ENCODE data around the gene ZRANB1. TPM values are rescaled to one million over a fixed set of nuclear protein-coding genes. Genes with fewer than 3 reads are reported as not detected.

ZRANB1 gene
- total RNA-seq, result 10 to 100 TPM; 15.3 to 15.5 TPM
- polyA plus RNA-seq (ENCODE audit: insufficient read length in 6 of 6), result 10 to 100 TPM; 26.0 to 31.5 (median 27.7) TPM
- long read RNA-seq, donor 1, full-length matches to known transcripts, result 5 of 217 reads
- long read RNA-seq, donor 1, partial matches to known transcripts, result 212 of 217 reads
- long read RNA-seq, donor 1, other reads (novel, unspliced or antisense), result 0 of 217 reads
- long read RNA-seq, donor 2, full-length matches to known transcripts, result 3 of 85 reads
- long read RNA-seq, donor 2, partial matches to known transcripts, result 73 of 85 reads
- long read RNA-seq, donor 2, other reads (novel, unspliced or antisense), result 9 of 85 reads
- long read RNA-seq, donor 3, full-length matches to known transcripts, result 2 of 45 reads
- long read RNA-seq, donor 3, partial matches to known transcripts, result 22 of 45 reads
- long read RNA-seq, donor 3, other reads (novel, unspliced or antisense), result 21 of 45 reads
- long read RNA-seq, donor 4, partial matches to known transcripts, result 0 of 1 reads
- long read RNA-seq, donor 4, other reads (novel, unspliced or antisense), result 1 of 1 reads
- long read RNA-seq, donor 5, full-length matches to known transcripts, result 5 of 5 reads
- long read RNA-seq, donor 5, partial matches to known transcripts, result 0 of 5 reads
- long read RNA-seq, donor 5, other reads (novel, unspliced or antisense), result 0 of 5 reads
- long read RNA-seq, donor 6, full-length matches to known transcripts, result 2 of 7 reads
- long read RNA-seq, donor 6, partial matches to known transcripts, result 0 of 7 reads
- long read RNA-seq, donor 6, other reads (novel, unspliced or antisense), result 5 of 7 reads
- long read RNA-seq, donor 7, full-length matches to known transcripts, result 3 of 3 reads
- long read RNA-seq, donor 7, partial matches to known transcripts, result 0 of 3 reads
- long read RNA-seq, donor 7, other reads (novel, unspliced or antisense), result 0 of 3 reads
- long read RNA-seq, donor 8, full-length matches to known transcripts, result 8 of 55 reads
- long read RNA-seq, donor 8, partial matches to known transcripts, result 42 of 55 reads
- long read RNA-seq, donor 8, other reads (novel, unspliced or antisense), result 5 of 55 reads
- long read RNA-seq, donor 9, result 0 reads
- long read RNA-seq, donor 10, result 0 reads
- long read RNA-seq, donor 11, full-length matches to known transcripts, result 7 of 7 reads
- long read RNA-seq, donor 11, partial matches to known transcripts, result 0 of 7 reads
- long read RNA-seq, donor 11, other reads (novel, unspliced or antisense), result 0 of 7 reads
- long read RNA-seq, donor 12, full-length matches to known transcripts, result 5 of 85 reads
- long read RNA-seq, donor 12, partial matches to known transcripts, result 75 of 85 reads
- long read RNA-seq, donor 12, other reads (novel, unspliced or antisense), result 5 of 85 reads

- H3K9me3 ChIP-seq, result no peaks in the 10 kb centered on the region
- DNase-seq (no peak), ATAC-seq (no peak)
- intact Hi-C loops (cut with DNase I), result no loop called here
- H3K36me3 ChIP-seq, result no peaks in the 10 kb centered on the region
- TF ChIP-seq CTCF (IDR thresholded peaks at IDR 0.05), result no peak
- H3K4me3 ChIP-seq, result no peak within 1 kb of the TSS
- peaks cover 20 to 53% of the 10 kb centered on the region in 2 donors for H3K4me1 ChIP-seq
- H3K27me3 ChIP-seq, result no peaks in the 10 kb centered on the region
- peak within 1 kb of the TSS in 1 of 2 donors; percentile 2 for H3K27ac ChIP-seq
Observed at GRCh38 chr10:124941823-124942222, at the start of gene ZRANB1. Gene ZRANB1 (plus strand): TSS chr10:124942123. CDS start chr10:124942494, 371 bp downstream.

GRCh38 chr10:124892905-124893304, 49.0 kb upstream of the ZRANB1 start:
- intact Hi-C loops (cut with DNase I), result no loop called here
- no peaks in the 10 kb centered on the region for H3K4me1 ChIP-seq
- no peaks in the 10 kb centered on the region for H3K9me3 ChIP-seq
- TF ChIP-seq CTCF (IDR thresholded peaks at IDR 0.05), result no peak
- no peak overlapping the region for H3K4me3 ChIP-seq
- H3K27me3 ChIP-seq, result peaks cover 0 to 8% of the 10 kb centered on the region in 2 donors
- ATAC-seq (no peak), DNase-seq (no peak)
- no peak overlapping the region for H3K27ac ChIP-seq
- no peaks in the 10 kb centered on the region for H3K36me3 ChIP-seq

GRCh38 chr10:124894569-124895215, 47.2 kb upstream of the ZRANB1 start:
- H3K36me3 ChIP-seq, result no peaks in the 10 kb centered on the region
- intact Hi-C loops (cut with DNase I), result no loop called here
- no peaks in the 10 kb centered on the region for H3K4me1 ChIP-seq
- no peak overlapping the region for H3K4me3 ChIP-seq
- ATAC-seq (no peak), DNase-seq (no peak)
- no peak for TF ChIP-seq CTCF (IDR thresholded peaks at IDR 0.05)
- H3K27ac ChIP-seq, result no peak overlapping the region
- no peaks in the 10 kb centered on the region for H3K9me3 ChIP-seq
- peaks cover 0 to 17% of the 10 kb centered on the region in 2 donors for H3K27me3 ChIP-seq

- ATAC-seq (no peak), DNase-seq (no peak)
- intact Hi-C loops (cut with DNase I), result no loop called here
- no peaks in the 10 kb centered on the region for H3K36me3 ChIP-seq
- no peaks in the 10 kb centered on the region for H3K4me1 ChIP-seq
- H3K4me3 ChIP-seq, result no peak overlapping the region
- no peaks in the 10 kb centered on the region for H3K9me3 ChIP-seq
- no peak for TF ChIP-seq CTCF (IDR thresholded peaks at IDR 0.05)
- no peak overlapping the region for H3K27ac ChIP-seq
- H3K27me3 ChIP-seq, result peaks cover 0 to 21% of the 10 kb centered on the region in 2 donors
Observed at GRCh38 chr10:124896751-124897150, 45.2 kb upstream of the ZRANB1 start.

Measured in left lung (tissue), 14 donors.